Suprapubic skin (tissue), 3 donors: ENCODE data around the gene ARHGAP5.

ENCODE experiments used
- CTCF ChIP-seq, 2 donors: fragments of 200-600 bp in 1 of 2; fragments of 450-650 bp in 1 of 2; sonication (generic) in 1 of 2; IDR thresholded peaks; one replicate each; pipeline ENCODE4 v1.5.1; 2016 to 2019; ENCODE audit warnings: antibody characterized with exemption in 2 of 2, mild to moderate bottlenecking in 1 of 2, moderate library complexity in 1 of 2
- POLR2AphosphoS5 ChIP-seq, 3 donors: sonication (generic); formaldehyde crosslinking; IDR thresholded peaks; one replicate each; pipeline ENCODE4 v1.6.1; 2017; ENCODE audit warnings: antibody characterized with exemption in 3 of 3

- TF ChIP-seq CTCF (IDR thresholded peaks at IDR 0.05) (no peak), POLR2AphosphoS5 (IDR thresholded peaks at IDR 0.05) (no peak)
Observed at GRCh38 chr14:32197919-32198318, 120.8 kb downstream of the ARHGAP5 start.
